ENCODE results near the gene ANGPTL1. TPM values are rescaled to one million over a fixed set of nuclear protein-coding genes. Genes with fewer than 3 reads are reported as not detected.

The ANGPTL1 gene
- total and polyA plus RNA-seq, 4 donors, result 0.93 to 11.2 (median 4.1) TPM

GRCh38 chr1:178825167-178825566 lies 45.7 kb downstream of the ANGPTL1 start (continued):
- TF ChIP-seq, protein P1, sequence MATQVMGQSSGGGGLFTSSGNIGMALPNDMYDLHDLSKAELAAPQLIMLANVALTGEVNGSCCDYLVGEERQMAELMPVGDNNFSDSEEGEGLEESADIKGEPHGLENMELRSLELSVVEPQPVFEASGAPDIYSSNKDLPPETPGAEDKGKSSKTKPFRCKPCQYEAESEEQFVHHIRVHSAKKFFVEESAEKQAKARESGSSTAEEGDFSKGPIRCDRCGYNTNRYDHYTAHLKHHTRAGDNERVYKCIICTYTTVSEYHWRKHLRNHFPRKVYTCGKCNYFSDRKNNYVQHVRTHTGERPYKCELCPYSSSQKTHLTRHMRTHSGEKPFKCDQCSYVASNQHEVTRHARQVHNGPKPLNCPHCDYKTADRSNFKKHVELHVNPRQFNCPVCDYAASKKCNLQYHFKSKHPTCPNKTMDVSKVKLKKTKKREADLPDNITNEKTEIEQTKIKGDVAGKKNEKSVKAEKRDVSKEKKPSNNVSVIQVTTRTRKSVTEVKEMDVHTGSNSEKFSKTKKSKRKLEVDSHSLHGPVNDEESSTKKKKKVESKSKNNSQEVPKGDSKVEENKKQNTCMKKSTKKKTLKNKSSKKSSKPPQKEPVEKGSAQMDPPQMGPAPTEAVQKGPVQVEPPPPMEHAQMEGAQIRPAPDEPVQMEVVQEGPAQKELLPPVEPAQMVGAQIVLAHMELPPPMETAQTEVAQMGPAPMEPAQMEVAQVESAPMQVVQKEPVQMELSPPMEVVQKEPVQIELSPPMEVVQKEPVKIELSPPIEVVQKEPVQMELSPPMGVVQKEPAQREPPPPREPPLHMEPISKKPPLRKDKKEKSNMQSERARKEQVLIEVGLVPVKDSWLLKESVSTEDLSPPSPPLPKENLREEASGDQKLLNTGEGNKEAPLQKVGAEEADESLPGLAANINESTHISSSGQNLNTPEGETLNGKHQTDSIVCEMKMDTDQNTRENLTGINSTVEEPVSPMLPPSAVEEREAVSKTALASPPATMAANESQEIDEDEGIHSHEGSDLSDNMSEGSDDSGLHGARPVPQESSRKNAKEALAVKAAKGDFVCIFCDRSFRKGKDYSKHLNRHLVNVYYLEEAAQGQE (IDR thresholded peaks at IDR 0.05), result no peak
- TF ChIP-seq RXRA (IDR thresholded peaks at IDR 0.05) (no peak), HNF4A (conservative IDR thresholded peaks at IDR 0.05) (no peak)

DNA sequence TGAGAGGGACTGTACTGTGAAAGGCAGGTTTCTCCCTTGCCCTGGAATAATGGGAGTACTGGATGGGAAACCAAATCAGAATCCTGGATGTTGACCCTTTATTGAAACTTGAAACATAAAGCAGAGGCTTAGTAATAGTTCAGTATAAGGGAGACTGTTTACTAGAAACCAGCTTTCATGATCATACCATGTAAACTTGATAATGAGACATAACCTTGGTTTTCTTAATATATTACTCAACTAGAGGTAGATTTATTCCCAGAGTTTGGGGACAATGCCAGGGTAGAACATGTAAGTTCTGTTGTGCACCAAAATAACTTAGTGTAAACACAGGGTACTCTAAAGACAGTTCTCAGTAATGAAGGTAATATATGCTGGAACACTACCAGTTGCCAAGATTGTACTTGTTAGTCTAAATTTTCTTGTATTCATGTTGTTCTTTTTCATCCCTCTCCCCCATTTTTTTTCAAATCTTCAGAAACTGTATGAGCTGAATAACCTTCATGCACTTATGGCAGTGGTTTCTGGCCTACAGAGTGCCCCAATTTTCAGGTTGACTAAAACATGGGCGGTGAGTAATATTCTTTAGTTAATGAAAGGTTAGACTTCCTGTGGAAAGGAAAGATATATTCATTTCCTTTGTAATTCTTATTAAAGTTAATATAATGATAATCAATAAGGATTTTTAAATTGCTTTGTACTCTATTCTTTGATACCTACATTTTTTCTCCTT lies 49.6 kb downstream of the ANGPTL1 start:
- 92% methylated on average over 1 of the region's 1 CpG for WGBS
- Histone ChIP-seq H3K36me3 (ENCODE audit: control insufficient read depth in 4 of 4, insufficient read depth in 3 of 4, low read depth in 1 of 4, low read length in 3 of 4) (peaks cover 4 to 6% (median 6%) of the 10 kb centered on the region in 4 donors), H3K9ac (ENCODE audit: low read depth in 1 of 2, low read length in 2 of 2) (no peak overlapping the region), H3K27ac (ENCODE audit: low read depth in 1 of 2, low read length in 2 of 2) (no peak overlapping the region), H3K9me3 (ENCODE audit: control insufficient read depth in 4 of 4, low read length in 3 of 4) (no peaks in the 10 kb centered on the region), H3K27me3 (ENCODE audit: control insufficient read depth in 4 of 4, insufficient read depth in 4 of 4, low read length in 3 of 4) (no peaks in the 10 kb centered on the region), H3K4me1 (ENCODE audit: control insufficient read depth in 4 of 4, insufficient read depth in 4 of 4, low read length in 3 of 4) (no peaks in the 10 kb centered on the region), H3K4me3 (ENCODE audit: low read depth in 1 of 3, low read length in 3 of 3) (no peak overlapping the region)
- DNase-seq (ENCODE audit: low spot score), result no peak
- TF ChIP-seq TAF1 (conservative IDR thresholded peaks at IDR 0.05), result no peak
- no peak for TF ChIP-seq RAD21 (IDR thresholded peaks at IDR 0.05)
- TF ChIP-seq NR2F2 (IDR thresholded peaks at IDR 0.05), result no peak
- TF ChIP-seq GABPA (IDR thresholded peaks at IDR 0.05 in 1 of 2, conservative IDR thresholded peaks at IDR 0.05 in 1 of 2), result no peak
- TF ChIP-seq RXRA (IDR thresholded peaks at IDR 0.05), result no peak
- no peak for TF ChIP-seq HNF4G (IDR thresholded peaks at IDR 0.05)
- TF ChIP-seq JUND (IDR thresholded peaks at IDR 0.05), result no peak
- no peak for TF ChIP-seq FOXA1 (IDR thresholded peaks at IDR 0.05)
- TF ChIP-seq, protein P2, sequence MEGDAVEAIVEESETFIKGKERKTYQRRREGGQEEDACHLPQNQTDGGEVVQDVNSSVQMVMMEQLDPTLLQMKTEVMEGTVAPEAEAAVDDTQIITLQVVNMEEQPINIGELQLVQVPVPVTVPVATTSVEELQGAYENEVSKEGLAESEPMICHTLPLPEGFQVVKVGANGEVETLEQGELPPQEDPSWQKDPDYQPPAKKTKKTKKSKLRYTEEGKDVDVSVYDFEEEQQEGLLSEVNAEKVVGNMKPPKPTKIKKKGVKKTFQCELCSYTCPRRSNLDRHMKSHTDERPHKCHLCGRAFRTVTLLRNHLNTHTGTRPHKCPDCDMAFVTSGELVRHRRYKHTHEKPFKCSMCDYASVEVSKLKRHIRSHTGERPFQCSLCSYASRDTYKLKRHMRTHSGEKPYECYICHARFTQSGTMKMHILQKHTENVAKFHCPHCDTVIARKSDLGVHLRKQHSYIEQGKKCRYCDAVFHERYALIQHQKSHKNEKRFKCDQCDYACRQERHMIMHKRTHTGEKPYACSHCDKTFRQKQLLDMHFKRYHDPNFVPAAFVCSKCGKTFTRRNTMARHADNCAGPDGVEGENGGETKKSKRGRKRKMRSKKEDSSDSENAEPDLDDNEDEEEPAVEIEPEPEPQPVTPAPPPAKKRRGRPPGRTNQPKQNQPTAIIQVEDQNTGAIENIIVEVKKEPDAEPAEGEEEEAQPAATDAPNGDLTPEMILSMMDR (IDR thresholded peaks at IDR 0.05; ENCODE audit: low read depth, low read length, missing input control), result no peak
- no peak for TF ChIP-seq ATF3 (IDR thresholded peaks at IDR 0.05)
- no peak for TF ChIP-seq HNF4A (conservative IDR thresholded peaks at IDR 0.05)
- TF ChIP-seq FOXA2 (IDR thresholded peaks at IDR 0.05), result no peak
- TF ChIP-seq SP1 (IDR thresholded peaks at IDR 0.05), result no peak

GRCh38 chr1:178819123-178819522 lies 51.8 kb downstream of the ANGPTL1 start:
- DNase-seq (ENCODE audit: low spot score), result no peak
- Histone ChIP-seq H3K9ac (ENCODE audit: low read depth in 1 of 2, low read length in 2 of 2) (no peak overlapping the region), H3K36me3 (ENCODE audit: control insufficient read depth in 4 of 4, insufficient read depth in 3 of 4, low read depth in 1 of 4, low read length in 3 of 4) (peaks cover 4 to 6% (median 5%) of the 10 kb centered on the region in 4 donors), H3K4me3 (ENCODE audit: low read depth in 1 of 3, low read length in 3 of 3) (no peak overlapping the region), H3K27ac (ENCODE audit: low read depth in 1 of 2, low read length in 2 of 2) (no peak overlapping the region), H3K27me3 (ENCODE audit: control insufficient read depth in 4 of 4, insufficient read depth in 4 of 4, low read length in 3 of 4) (no peaks in the 10 kb centered on the region), H3K9me3 (ENCODE audit: control insufficient read depth in 4 of 4, low read length in 3 of 4) (no peaks in the 10 kb centered on the region), H3K4me1 (ENCODE audit: control insufficient read depth in 4 of 4, insufficient read depth in 4 of 4, low read length in 3 of 4) (no peaks in the 10 kb centered on the region)
- 97% methylated on average over 4 of the region's 4 CpGs for WGBS
- no peak for TF ChIP-seq RXRA (IDR thresholded peaks at IDR 0.05)
- TF ChIP-seq YY1 (IDR thresholded peaks at IDR 0.05), result no peak
- no peak for TF ChIP-seq HNF4A (conservative IDR thresholded peaks at IDR 0.05)
- TF ChIP-seq, protein P3, sequence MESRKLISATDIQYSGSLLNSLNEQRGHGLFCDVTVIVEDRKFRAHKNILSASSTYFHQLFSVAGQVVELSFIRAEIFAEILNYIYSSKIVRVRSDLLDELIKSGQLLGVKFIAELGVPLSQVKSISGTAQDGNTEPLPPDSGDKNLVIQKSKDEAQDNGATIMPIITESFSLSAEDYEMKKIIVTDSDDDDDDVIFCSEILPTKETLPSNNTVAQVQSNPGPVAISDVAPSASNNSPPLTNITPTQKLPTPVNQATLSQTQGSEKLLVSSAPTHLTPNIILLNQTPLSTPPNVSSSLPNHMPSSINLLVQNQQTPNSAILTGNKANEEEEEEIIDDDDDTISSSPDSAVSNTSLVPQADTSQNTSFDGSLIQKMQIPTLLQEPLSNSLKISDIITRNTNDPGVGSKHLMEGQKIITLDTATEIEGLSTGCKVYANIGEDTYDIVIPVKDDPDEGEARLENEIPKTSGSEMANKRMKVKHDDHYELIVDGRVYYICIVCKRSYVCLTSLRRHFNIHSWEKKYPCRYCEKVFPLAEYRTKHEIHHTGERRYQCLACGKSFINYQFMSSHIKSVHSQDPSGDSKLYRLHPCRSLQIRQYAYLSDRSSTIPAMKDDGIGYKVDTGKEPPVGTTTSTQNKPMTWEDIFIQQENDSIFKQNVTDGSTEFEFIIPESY (IDR thresholded peaks at IDR 0.05), result no peak
- no peak for TF ChIP-seq GABPA (IDR thresholded peaks at IDR 0.05 in 1 of 2, conservative IDR thresholded peaks at IDR 0.05 in 1 of 2)
- TF ChIP-seq ATF3 (IDR thresholded peaks at IDR 0.05), result no peak
